ENCODE data around the gene ESYT2. TPM values are rescaled to one million over a fixed set of nuclear protein-coding genes. Genes with fewer than 3 reads are reported as not detected.

Gene ESYT2
- total RNA-seq, 1 experiment from 2014 or later, result 59.4 TPM

GRCh38 chr7:158811894-158812293 lies 17.4 kb downstream of the ESYT2 start:
- no peak for TF ChIP-seq CTCF (IDR thresholded peaks at IDR 0.05; ENCODE audit: insufficient read depth in 1 of 2, low read depth in 1 of 2, low read length in 1 of 2, severe bottlenecking in 1 of 2, unreplicated experiment in 1 of 2)
- Mint-ChIP-seq H3K4me3 (ENCODE audit: unreplicated experiment) (peak overlapping the region; percentile 20), H3K4me1 (ENCODE audit: low read depth, unreplicated experiment) (peaks cover 51% of the 10 kb centered on the region), H3K27me3 (ENCODE audit: insufficient read depth, unreplicated experiment) (no peaks in the 10 kb centered on the region), H3K36me3 (ENCODE audit: insufficient read depth, unreplicated experiment) (peaks cover 47% of the 10 kb centered on the region), H3K9me3 (ENCODE audit: unreplicated experiment) (no peaks in the 10 kb centered on the region), H3K27ac (ENCODE audit: unreplicated experiment) (peak overlapping the region; percentile 88)
- Histone ChIP-seq H3K4me3 (ENCODE audit: low read depth, low read length) (no peak overlapping the region), H3K36me3 (ENCODE audit: control insufficient read depth, insufficient read depth, low read length) (peaks cover 1% of the 10 kb centered on the region; the same call in 1 of the 2 replicates), H3K4me1 (peaks cover 40% of the 10 kb centered on the region), H3K9me3 (no peaks in the 10 kb centered on the region), H3K27me3 (replicated peaks; ENCODE audit: control insufficient read depth, insufficient read depth, low read length) (no peaks in the 10 kb centered on the region)
- CTCF ChIA-PET, result no interaction called here
- POLR2A ChIA-PET, result no interaction called here
- BruUV-seq (replicated peaks), result no TSS peak
- no peak for DNase-seq
- intact Hi-C loops (cut with micrococcal nuclease; ENCODE audit: unreplicated experiment), result no loop called here

GRCh38 chr7:158811461-158811860 lies 17.8 kb downstream of the ESYT2 start:
- no peaks in the 10 kb centered on the region for H3K27me3 ChIP-seq (replicated peaks; ENCODE audit: control insufficient read depth, insufficient read depth, low read length)
- H3K36me3 Mint-ChIP-seq (ENCODE audit: insufficient read depth, unreplicated experiment), result peaks cover 43% of the 10 kb centered on the region
- H3K27ac Mint-ChIP-seq (ENCODE audit: unreplicated experiment), result peak overlapping the region; percentile 88
- H3K27me3 Mint-ChIP-seq (ENCODE audit: insufficient read depth, unreplicated experiment), result no peaks in the 10 kb centered on the region
- 0 out of 2 replicates have a peak, but pooled peaks cover 2% of the 10 kb centered on the region for H3K9me3 ChIP-seq
- ChIA-PET POLR2A (no interaction called here), CTCF (no interaction called here)
- H3K4me1 Mint-ChIP-seq (ENCODE audit: low read depth, unreplicated experiment), result peaks cover 47% of the 10 kb centered on the region
- intact Hi-C loops (cut with micrococcal nuclease; ENCODE audit: unreplicated experiment), result no loop called here
- H3K4me3 Mint-ChIP-seq (ENCODE audit: unreplicated experiment), result peak overlapping the region; percentile 20
- DNase-seq, result peak in 1 of 2 experiments; percentile 49
- no peaks in the 10 kb centered on the region for H3K9me3 Mint-ChIP-seq (ENCODE audit: unreplicated experiment)
- TF ChIP-seq CTCF (IDR thresholded peaks at IDR 0.05; ENCODE audit: insufficient read depth in 1 of 2, low read depth in 1 of 2, low read length in 1 of 2, severe bottlenecking in 1 of 2, unreplicated experiment in 1 of 2), result no peak
- BruUV-seq (replicated peaks), result no TSS peak
- no peak overlapping the region for H3K4me3 ChIP-seq (ENCODE audit: low read depth, low read length)
- H3K36me3 ChIP-seq (ENCODE audit: control insufficient read depth, insufficient read depth, low read length), result peaks cover 1% of the 10 kb centered on the region; the same call in 1 of the 2 replicates
- peaks cover 35% of the 10 kb centered on the region for H3K4me1 ChIP-seq

GRCh38 chr7:158810846-158811245 lies 18.5 kb downstream of the ESYT2 start:
- no peak overlapping the region for H3K4me3 ChIP-seq (ENCODE audit: low read depth, low read length)
- CTCF ChIA-PET, result no interaction called here
- TF ChIP-seq CTCF (IDR thresholded peaks at IDR 0.05; ENCODE audit: insufficient read depth in 1 of 2, low read depth in 1 of 2, low read length in 1 of 2, severe bottlenecking in 1 of 2, unreplicated experiment in 1 of 2), result no peak
- DNase-seq, result no peak
- no peaks in the 10 kb centered on the region for H3K9me3 Mint-ChIP-seq (ENCODE audit: unreplicated experiment)
- POLR2A ChIA-PET, result no interaction called here
- intact Hi-C loops (cut with micrococcal nuclease; ENCODE audit: unreplicated experiment), result no loop called here
- H3K4me1 ChIP-seq, result peaks cover 29% of the 10 kb centered on the region
- peaks cover 37% of the 10 kb centered on the region for H3K36me3 Mint-ChIP-seq (ENCODE audit: insufficient read depth, unreplicated experiment)
- H3K9me3 ChIP-seq, result 0 out of 2 replicates have a peak, but pooled peaks cover 3% of the 10 kb centered on the region
- peaks cover 41% of the 10 kb centered on the region for H3K4me1 Mint-ChIP-seq (ENCODE audit: low read depth, unreplicated experiment)
- H3K27me3 ChIP-seq (replicated peaks; ENCODE audit: control insufficient read depth, insufficient read depth, low read length), result no peaks in the 10 kb centered on the region
- H3K4me3 Mint-ChIP-seq (ENCODE audit: unreplicated experiment), result no peak overlapping the region
- H3K27me3 Mint-ChIP-seq (ENCODE audit: insufficient read depth, unreplicated experiment), result no peaks in the 10 kb centered on the region
- H3K27ac Mint-ChIP-seq (ENCODE audit: unreplicated experiment), result peak overlapping the region; percentile 15
- peaks cover 1% of the 10 kb centered on the region; the same call in 1 of the 2 replicates for H3K36me3 ChIP-seq (ENCODE audit: control insufficient read depth, insufficient read depth, low read length)
- no TSS peak for BruUV-seq (replicated peaks)

Data from Caco-2 (cell line).